ENCODE results near the gene AKT3.

DNA sequence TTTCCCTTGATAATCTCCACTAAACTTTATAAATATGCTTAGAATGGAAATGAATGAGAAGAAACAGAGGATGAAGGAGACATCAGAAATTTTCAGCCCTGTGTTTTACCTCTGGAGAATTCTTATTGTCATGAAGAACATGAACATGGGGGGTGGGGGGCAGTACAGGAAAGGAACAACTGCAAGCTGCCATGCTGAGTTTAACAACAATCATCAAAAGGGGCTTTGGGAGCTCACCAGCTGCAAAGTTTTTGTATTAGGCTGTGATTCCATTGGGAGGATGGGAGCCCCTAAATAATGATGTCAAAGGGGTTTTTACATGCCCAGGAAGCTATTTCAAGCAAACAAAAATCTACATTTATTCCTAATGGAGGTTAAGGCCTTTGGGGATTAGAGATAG is 103.3 kb downstream of the AKT3 start:
- no peak for TF ChIP-seq POLR2A (IDR thresholded peaks at IDR 0.05)
- TF ChIP-seq, protein P1, sequence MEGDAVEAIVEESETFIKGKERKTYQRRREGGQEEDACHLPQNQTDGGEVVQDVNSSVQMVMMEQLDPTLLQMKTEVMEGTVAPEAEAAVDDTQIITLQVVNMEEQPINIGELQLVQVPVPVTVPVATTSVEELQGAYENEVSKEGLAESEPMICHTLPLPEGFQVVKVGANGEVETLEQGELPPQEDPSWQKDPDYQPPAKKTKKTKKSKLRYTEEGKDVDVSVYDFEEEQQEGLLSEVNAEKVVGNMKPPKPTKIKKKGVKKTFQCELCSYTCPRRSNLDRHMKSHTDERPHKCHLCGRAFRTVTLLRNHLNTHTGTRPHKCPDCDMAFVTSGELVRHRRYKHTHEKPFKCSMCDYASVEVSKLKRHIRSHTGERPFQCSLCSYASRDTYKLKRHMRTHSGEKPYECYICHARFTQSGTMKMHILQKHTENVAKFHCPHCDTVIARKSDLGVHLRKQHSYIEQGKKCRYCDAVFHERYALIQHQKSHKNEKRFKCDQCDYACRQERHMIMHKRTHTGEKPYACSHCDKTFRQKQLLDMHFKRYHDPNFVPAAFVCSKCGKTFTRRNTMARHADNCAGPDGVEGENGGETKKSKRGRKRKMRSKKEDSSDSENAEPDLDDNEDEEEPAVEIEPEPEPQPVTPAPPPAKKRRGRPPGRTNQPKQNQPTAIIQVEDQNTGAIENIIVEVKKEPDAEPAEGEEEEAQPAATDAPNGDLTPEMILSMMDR (IDR thresholded peaks at IDR 0.05), result no peak

Measured in thyroid gland (tissue), 4 donors.